ENCODE data around the gene GRB14. TPM values are rescaled to one million over a fixed set of nuclear protein-coding genes. Genes with fewer than 3 reads are reported as not detected.
A peak's percentile ranks its signal among the peaks of the same experiment; 100 is the strongest.

Gene GRB14
- 1 to 10 TPM; 1.7 to 2.0 TPM for total RNA-seq

GRCh38 chr2:164620873-164621763 is at the start of gene GRB14:
TSS of gene GRB14 (minus strand) at chr2:164621482. CDS start at chr2:164621309, 173 bp downstream.
- TF ChIP-seq CTCF (IDR thresholded peaks at IDR 0.05) = no peak
- Histone ChIP-seq H3K4me1 (no peaks in the 10 kb centered on the region), H3K27ac (no peak within 1 kb of the TSS), H3K9me3 (no peaks in the 10 kb centered on the region), H3K4me3 (peak within 1 kb of the TSS; percentile 54), H3K36me3 (no peaks in the 10 kb centered on the region), H3K9ac (ENCODE audit: low read depth in 2 of 2, low read length in 2 of 2) (peak within 1 kb of the TSS in 1 of 2 donors; percentile 56), H3K27me3 (no peaks in the 10 kb centered on the region)
- intact Hi-C loops (cut with DNase I) = no loop called here
- peak; percentile 37 for DNase-seq

GRCh38 chr2:164669291-164669690 is 48.0 kb upstream of the GRB14 start:
- Histone ChIP-seq H3K4me1 (no peaks in the 10 kb centered on the region), H3K9me3 (no peaks in the 10 kb centered on the region), H3K9ac (ENCODE audit: low read depth in 2 of 2, low read length in 2 of 2) (no peak overlapping the region), H3K27ac (no peak overlapping the region), H3K4me3 (no peak overlapping the region), H3K27me3 (no peaks in the 10 kb centered on the region), H3K36me3 (no peaks in the 10 kb centered on the region)
- intact Hi-C loops (cut with DNase I) = no loop called here
- DNase-seq = no peak
- no peak for TF ChIP-seq CTCF (IDR thresholded peaks at IDR 0.05)

GRCh38 chr2:164667566-164667965 is 46.3 kb upstream of the GRB14 start:
- no peak for DNase-seq
- no peaks in the 10 kb centered on the region for H3K9me3 ChIP-seq
- H3K27me3 ChIP-seq = no peaks in the 10 kb centered on the region
- no peaks in the 10 kb centered on the region for H3K4me1 ChIP-seq
- no peaks in the 10 kb centered on the region for H3K36me3 ChIP-seq
- no peak for TF ChIP-seq CTCF (IDR thresholded peaks at IDR 0.05)
- intact Hi-C loops (cut with DNase I) = no loop called here
- no peak overlapping the region for H3K27ac ChIP-seq
- no peak overlapping the region for H3K9ac ChIP-seq (ENCODE audit: low read depth in 2 of 2, low read length in 2 of 2)
- no peak overlapping the region for H3K4me3 ChIP-seq

GRCh38 chr2:164664070-164664469 is 42.8 kb upstream of the GRB14 start:
- Histone ChIP-seq H3K27ac (no peak overlapping the region), H3K9ac (ENCODE audit: low read depth in 2 of 2, low read length in 2 of 2) (no peak overlapping the region), H3K9me3 (no peaks in the 10 kb centered on the region), H3K4me3 (no peak overlapping the region), H3K27me3 (no peaks in the 10 kb centered on the region), H3K36me3 (no peaks in the 10 kb centered on the region), H3K4me1 (no peaks in the 10 kb centered on the region)
- intact Hi-C loops (cut with DNase I) = no loop called here
- DNase-seq = no peak
- TF ChIP-seq CTCF (IDR thresholded peaks at IDR 0.05) = no peak

- H3K27ac ChIP-seq = no peak overlapping the region
- H3K4me1 ChIP-seq = no peaks in the 10 kb centered on the region
- H3K4me3 ChIP-seq = no peak overlapping the region
- intact Hi-C loops (cut with DNase I) = no loop called here
- no peak for DNase-seq
- H3K9me3 ChIP-seq = no peaks in the 10 kb centered on the region
- H3K27me3 ChIP-seq = no peaks in the 10 kb centered on the region
- H3K36me3 ChIP-seq = no peaks in the 10 kb centered on the region
- no peak for TF ChIP-seq CTCF (IDR thresholded peaks at IDR 0.05)
- H3K9ac ChIP-seq (ENCODE audit: low read depth in 2 of 2, low read length in 2 of 2) = no peak overlapping the region
These were observed 41.8 kb upstream of the GRB14 start for GRCh38 chr2:164662868-164663631.

Measured in colonic mucosa (tissue), 4 donors.